Skeletal muscle satellite cell (primary cell): ENCODE results near the gene PARP9.
"Not testable (repeated sequence)": the region's sequence is repeated elsewhere in the genome, so short reads cannot be mapped to it uniquely, and the experiment has no call there.

ENCODE experiments used
- H3K27me3 ChIP-seq: 2 replicates; pipeline ENCODE4 v1.7.0; 2013; ENCODE audit warnings: low read length; ENCODE audit not compliant: control insufficient read depth, insufficient read depth
- H3K36me3 ChIP-seq: 2 replicates; pipeline ENCODE4 v1.7.0; 2013; ENCODE audit warnings: mild to moderate bottlenecking, control low read depth, low read length; ENCODE audit not compliant: insufficient read depth
- H3K4me1 ChIP-seq: 2 replicates; pipeline ENCODE4 v1.7.0; 2013; ENCODE audit warnings: low read length; ENCODE audit not compliant: control insufficient read depth, insufficient read depth
- H3K4me2 ChIP-seq: 2 replicates; pipeline ENCODE4 v1.7.0; 2013; ENCODE audit warnings: mild to moderate bottlenecking, low read length
- H3K4me3 ChIP-seq: 2 replicates; pipeline ENCODE4 v1.7.0; 2013; ENCODE audit warnings: low read length
- H3K9ac ChIP-seq: 2 replicates; pipeline ENCODE4 v1.7.0; 2013; ENCODE audit warnings: mild to moderate bottlenecking, low read depth, low read length, moderate library complexity
- H3K9me3 ChIP-seq: replicated peaks from 2 replicates; pipeline ENCODE4 v1.7.0; 2013; ENCODE audit warnings: mild to moderate bottlenecking, control low read depth, low read length

Gene PARP9

GRCh38 chr3:122515020-122515468, 49.1 kb downstream of the PARP9 start:
- no peaks in the 10 kb centered on the region for H3K9me3 ChIP-seq
- H3K27me3 ChIP-seq: peaks cover 12% of the 10 kb centered on the region
- peak overlapping the region; percentile 99 for H3K9ac ChIP-seq
- H3K36me3 ChIP-seq: no peaks in the 10 kb centered on the region
- H3K4me2 ChIP-seq: peak overlapping the region; percentile 90
- H3K4me1 ChIP-seq: peaks cover 28% of the 10 kb centered on the region
- peak overlapping the region; percentile 98 for H3K4me3 ChIP-seq

- Histone ChIP-seq H3K9me3 (no peaks in the 10 kb centered on the region), H3K4me3 (peak within 1 kb of the TSS; percentile 98), H3K27me3 (peaks cover 12% of the 10 kb centered on the region), H3K9ac (peak within 1 kb of the TSS; percentile 99), H3K4me2 (peak within 1 kb of the TSS; percentile 90), H3K36me3 (no peaks in the 10 kb centered on the region), H3K4me1 (peaks cover 35% of the 10 kb centered on the region)
Measured at GRCh38 chr3:122514123-122515019, 49.7 kb downstream of the PARP9 start, which contains the start of gene KPNA1. Gene KPNA1, minus strand, starts transcription at chr3:122514939. Its CDS starts 18,374 bp downstream, at chr3:122496565.

GRCh38 chr3:122513386-122514122, 50.5 kb downstream of the PARP9 start:
- no peaks in the 10 kb centered on the region for H3K9me3 ChIP-seq
- peak overlapping the region; percentile 90 for H3K4me2 ChIP-seq
- H3K9ac ChIP-seq: peak overlapping the region; percentile 99
- peak overlapping the region; percentile 98 for H3K4me3 ChIP-seq
- no peaks in the 10 kb centered on the region for H3K36me3 ChIP-seq
- peaks cover 42% of the 10 kb centered on the region for H3K4me1 ChIP-seq
- H3K27me3 ChIP-seq: peaks cover 9% of the 10 kb centered on the region

GRCh38 chr3:122512284-122512683, 51.8 kb downstream of the PARP9 start:
- Histone ChIP-seq H3K4me3 (no peak overlapping the region), H3K36me3 (no peaks in the 10 kb centered on the region), H3K27me3 (no peaks in the 10 kb centered on the region), H3K9me3 (no peaks in the 10 kb centered on the region), H3K4me2 (peak overlapping the region; percentile 90), H3K4me1 (peaks cover 48% of the 10 kb centered on the region), H3K9ac (no peak overlapping the region)

GRCh38 chr3:122510878-122511535, 53.1 kb downstream of the PARP9 start:
- Histone ChIP-seq H3K4me3 (no peak overlapping the region), H3K9me3 (no peaks in the 10 kb centered on the region), H3K27me3 (no peaks in the 10 kb centered on the region), H3K4me1 (peaks cover 48% of the 10 kb centered on the region), H3K9ac (no peak overlapping the region), H3K4me2 (peak overlapping the region; percentile 21), H3K36me3 (no peaks in the 10 kb centered on the region)

GRCh38 chr3:122508944-122509343, 55.2 kb downstream of the PARP9 start:
- H3K36me3 ChIP-seq, H3K9me3 ChIP-seq, H3K9ac ChIP-seq, H3K4me3 ChIP-seq, H3K27me3 ChIP-seq: not testable (repeated sequence)
- peak overlapping the region; percentile 13 for H3K4me2 ChIP-seq
- H3K4me1 ChIP-seq: peaks cover 45% of the 10 kb centered on the region

- H3K4me3 ChIP-seq: no peak overlapping the region
- H3K9ac ChIP-seq: no peak overlapping the region
- H3K36me3 ChIP-seq: no peaks in the 10 kb centered on the region
- no peaks in the 10 kb centered on the region for H3K27me3 ChIP-seq
- no peaks in the 10 kb centered on the region for H3K9me3 ChIP-seq
- no peak overlapping the region for H3K4me2 ChIP-seq
- peaks cover 42% of the 10 kb centered on the region for H3K4me1 ChIP-seq
Measured at GRCh38 chr3:122508135-122508914, 55.8 kb downstream of the PARP9 start.

GRCh38 chr3:122506450-122506849, 57.6 kb downstream of the PARP9 start:
- Histone ChIP-seq H3K4me3 (no peak overlapping the region), H3K4me1 (peaks cover 25% of the 10 kb centered on the region), H3K4me2 (no peak overlapping the region), H3K27me3 (no peaks in the 10 kb centered on the region), H3K9me3 (no peaks in the 10 kb centered on the region), H3K36me3 (no peaks in the 10 kb centered on the region), H3K9ac (no peak overlapping the region)

- no peak overlapping the region for H3K4me3 ChIP-seq
- H3K27me3 ChIP-seq: no peaks in the 10 kb centered on the region
- H3K9ac ChIP-seq: no peak overlapping the region
- H3K4me2 ChIP-seq: no peak overlapping the region
- H3K36me3 ChIP-seq: no peaks in the 10 kb centered on the region
- H3K9me3 ChIP-seq: no peaks in the 10 kb centered on the region
- H3K4me1 ChIP-seq: peaks cover 21% of the 10 kb centered on the region
Measured at GRCh38 chr3:122505676-122506075, 58.4 kb downstream of the PARP9 start.

GRCh38 chr3:122502941-122503340, 61.2 kb downstream of the PARP9 start:
- H3K36me3 ChIP-seq: no peaks in the 10 kb centered on the region
- H3K9me3 ChIP-seq: no peaks in the 10 kb centered on the region
- H3K9ac ChIP-seq: no peak overlapping the region
- no peak overlapping the region for H3K4me2 ChIP-seq
- peaks cover 4% of the 10 kb centered on the region for H3K4me1 ChIP-seq
- H3K4me3 ChIP-seq: no peak overlapping the region
- H3K27me3 ChIP-seq: no peaks in the 10 kb centered on the region
